Lung (tissue), 12 donors: ENCODE measurements around the gene GRM4. TPM values are rescaled to one million over a fixed set of nuclear protein-coding genes. Genes with fewer than 3 reads are reported as not detected.

Source experiments
- ATAC-seq: fragments of 200-7000 bp; cut with Tn5 transposase; one replicate; pipeline ENCODE4 v1.9.1; 2020; ENCODE audit warnings: moderate number of reproducible peaks; ENCODE audit not compliant: insufficient read depth, low FRiP score
- DNase-seq, 3 donors: peaks; one replicate each; pipeline ENCODE4 v3.0.0-alpha.2; 2013 to 2017
- H3K27ac ChIP-seq, 2 donors: one replicate each; pipeline ENCODE4 v1.5.1; 2013; ENCODE audit warnings: mild to moderate bottlenecking in 2 of 2, moderate library complexity in 2 of 2, control low read depth in 1 of 2, inconsistent platforms in 1 of 2, low read depth in 1 of 2, low read length in 1 of 2
- H3K27me3 ChIP-seq, 3 donors: one replicate each; pipeline ENCODE4 v1.5.1; 2013; ENCODE audit warnings: low read length in 2 of 3; ENCODE audit not compliant: control insufficient read depth in 3 of 3, insufficient read depth in 3 of 3
- H3K36me3 ChIP-seq, 4 donors: one replicate each; pipeline ENCODE4 v1.5.1; 2013; ENCODE audit warnings: low read length in 4 of 4, mild to moderate bottlenecking in 1 of 4, moderate library complexity in 1 of 4; ENCODE audit not compliant: control insufficient read depth in 4 of 4, insufficient read depth in 4 of 4
- H3K4me1 ChIP-seq, 5 donors: one replicate each; pipeline ENCODE4 v1.5.1; 2013; ENCODE audit warnings: low read length in 5 of 5, mild to moderate bottlenecking in 2 of 5, moderate library complexity in 1 of 5; ENCODE audit not compliant: control insufficient read depth in 5 of 5, insufficient read depth in 5 of 5
- H3K4me3 ChIP-seq: one replicate; pipeline ENCODE4 v1.5.1; 2013; ENCODE audit warnings: mild to moderate bottlenecking, control low read depth, moderate library complexity
- H3K9ac ChIP-seq, 2 donors: one replicate each; pipeline ENCODE4 v1.5.1; 2013; ENCODE audit warnings: low read length in 2 of 2, control low read depth in 1 of 2; ENCODE audit not compliant: insufficient read depth in 1 of 2
- H3K9me3 ChIP-seq, 4 donors: one replicate each; pipeline ENCODE4 v1.5.1; 2013; ENCODE audit warnings: low read length in 3 of 4, mild to moderate bottlenecking in 1 of 4, moderate library complexity in 1 of 4; ENCODE audit not compliant: control insufficient read depth in 4 of 4, insufficient read depth in 3 of 4
- WGBS, 2 donors: extraction: QIAGEN DNeasy Blood & Tissue Kit; methylation state at CpG; one replicate each; pipeline ENCODE4 v1.1.7; 2013; 5-methylcytosine and 5-hydroxymethylcytosine counted together
- polyA plus RNA-seq, 2 donors: library from polyadenylated mRNA; stranded (reverse); fragments of 200-250 nt; gene quantifications; one replicate each; pipeline ENCODE4 v1.2.1, GENCODE V29; 2013
- total RNA-seq, 2 donors: library from RNA; depleted of rRNA in 1 of 2; stranded (reverse); fragments of >200 nt in 1 of 2; gene quantifications; one replicate each; pipeline ENCODE4 v1.2.1, GENCODE V29; 2014 to 2021
- TF ChIP-seq, protein P1 (sequence below): IDR thresholded peaks from 2 replicates; pipeline ENCODE4 v1.5.1; 2012; ENCODE audit warnings: mild to moderate bottlenecking; ENCODE audit errors: control extremely low read depth, extremely low read depth
- donor health status: control.
- donor health status: control.
- donor health status: Bipolar disorder and iron deficiency.
- donor health status: healthy.
- donor health status: DM: yes; HTN: yes; CAD: no.

GRM4 gene
- total and polyA plus RNA-seq, 4 donors, result 0.02 to 0.34 (median 0.09) TPM

DNA sequence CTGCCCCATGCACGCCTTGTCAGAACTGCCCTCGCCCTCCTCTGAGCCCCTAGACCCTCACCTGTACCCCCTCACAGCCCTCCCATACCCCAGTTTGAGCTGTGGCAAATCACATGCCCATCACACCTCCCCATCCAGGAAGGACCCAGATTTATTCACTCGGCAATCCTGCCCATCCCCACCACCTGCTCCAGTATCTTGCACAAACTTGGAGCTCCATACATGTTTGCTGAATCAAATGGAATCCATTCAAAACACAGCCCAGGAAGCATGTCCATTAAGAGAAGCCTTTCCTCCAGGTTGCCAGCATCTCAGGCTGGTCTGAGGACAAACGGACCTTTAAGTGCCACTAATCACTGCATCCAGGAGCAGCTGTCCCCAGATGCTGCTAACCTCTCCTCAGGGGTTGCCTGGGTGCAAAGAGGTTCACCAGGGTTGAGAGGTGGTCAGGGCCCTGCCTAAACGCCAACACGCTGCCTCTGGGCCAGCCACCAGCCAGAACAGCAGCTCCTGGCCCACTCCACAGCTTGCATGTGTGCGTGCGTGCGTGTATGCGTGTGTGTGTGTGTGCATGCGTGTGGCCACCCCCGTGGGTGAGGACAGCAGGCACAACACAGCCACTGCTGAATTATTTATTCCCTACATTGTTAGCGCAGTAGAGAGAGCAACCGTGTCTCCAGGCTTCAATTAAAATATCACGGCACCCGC lies 31.0 kb downstream of the GRM4 start:
- Histone ChIP-seq H3K27me3 (peaks cover 0 to 12% (median 0%) of the 10 kb centered on the region in 3 donors), H3K27ac (no peak overlapping the region), H3K4me1 (no peaks in the 10 kb centered on the region), H3K9me3 (peaks cover 0 to 4% (median 0%) of the 10 kb centered on the region in 4 donors), H3K4me3 (no peak overlapping the region), H3K9ac (no peak overlapping the region), H3K36me3 (no peaks in the 10 kb centered on the region)
- no peak for DNase-seq
- TF ChIP-seq, protein P1, sequence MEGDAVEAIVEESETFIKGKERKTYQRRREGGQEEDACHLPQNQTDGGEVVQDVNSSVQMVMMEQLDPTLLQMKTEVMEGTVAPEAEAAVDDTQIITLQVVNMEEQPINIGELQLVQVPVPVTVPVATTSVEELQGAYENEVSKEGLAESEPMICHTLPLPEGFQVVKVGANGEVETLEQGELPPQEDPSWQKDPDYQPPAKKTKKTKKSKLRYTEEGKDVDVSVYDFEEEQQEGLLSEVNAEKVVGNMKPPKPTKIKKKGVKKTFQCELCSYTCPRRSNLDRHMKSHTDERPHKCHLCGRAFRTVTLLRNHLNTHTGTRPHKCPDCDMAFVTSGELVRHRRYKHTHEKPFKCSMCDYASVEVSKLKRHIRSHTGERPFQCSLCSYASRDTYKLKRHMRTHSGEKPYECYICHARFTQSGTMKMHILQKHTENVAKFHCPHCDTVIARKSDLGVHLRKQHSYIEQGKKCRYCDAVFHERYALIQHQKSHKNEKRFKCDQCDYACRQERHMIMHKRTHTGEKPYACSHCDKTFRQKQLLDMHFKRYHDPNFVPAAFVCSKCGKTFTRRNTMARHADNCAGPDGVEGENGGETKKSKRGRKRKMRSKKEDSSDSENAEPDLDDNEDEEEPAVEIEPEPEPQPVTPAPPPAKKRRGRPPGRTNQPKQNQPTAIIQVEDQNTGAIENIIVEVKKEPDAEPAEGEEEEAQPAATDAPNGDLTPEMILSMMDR, result no peak
- no peak for ATAC-seq
- WGBS, 2 donors, result 70 to 81% methylated on average over 16 of the region's 16 CpGs

DNA sequence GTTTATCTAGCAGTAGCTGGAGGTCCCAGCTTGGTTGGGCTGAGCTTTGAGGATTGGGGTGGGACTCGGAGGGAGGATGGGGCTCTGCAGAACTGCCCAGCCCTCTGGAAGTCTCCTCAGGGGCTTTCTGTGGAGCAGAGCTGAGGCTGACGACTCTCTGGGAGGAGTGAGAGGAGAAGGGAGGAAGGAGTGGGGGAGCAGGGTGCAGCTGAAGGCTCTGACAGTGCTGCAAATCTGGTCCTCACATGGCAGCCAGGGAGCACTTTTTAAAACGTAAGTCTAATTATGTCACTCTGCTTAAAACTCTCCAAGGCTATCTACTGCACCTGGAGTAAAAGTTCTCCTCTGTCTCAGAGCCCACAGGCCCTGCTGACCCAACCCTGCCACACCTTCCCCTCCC lies 32.4 kb downstream of the GRM4 start:
- ATAC-seq (no peak), DNase-seq (no peak)
- Histone ChIP-seq H3K4me1 (no peaks in the 10 kb centered on the region), H3K27me3 (peaks cover 0 to 9% (median 0%) of the 10 kb centered on the region in 3 donors), H3K9me3 (peaks cover 0 to 4% (median 0%) of the 10 kb centered on the region in 4 donors), H3K27ac (no peak overlapping the region), H3K36me3 (no peaks in the 10 kb centered on the region), H3K4me3 (no peak overlapping the region), H3K9ac (no peak overlapping the region)
- 43 to 53% methylated on average over 3 of the region's 3 CpGs for WGBS, 2 donors
- TF ChIP-seq, protein P1, result no peak

GRCh38 chr6:34112126-34112525 lies 33.8 kb downstream of the GRM4 start:
- H3K4me1 ChIP-seq, result no peaks in the 10 kb centered on the region
- no peak overlapping the region for H3K9ac ChIP-seq
- TF ChIP-seq, protein P1, result no peak
- H3K36me3 ChIP-seq, result no peaks in the 10 kb centered on the region
- no peak overlapping the region for H3K4me3 ChIP-seq
- ATAC-seq (no peak), DNase-seq (no peak)
- H3K27me3 ChIP-seq, result peaks cover 0 to 9% (median 0%) of the 10 kb centered on the region in 3 donors
- 61 to 74% methylated on average over 5 of the region's 5 CpGs for WGBS, 2 donors
- H3K27ac ChIP-seq, result no peak overlapping the region
- peaks cover 0 to 4% (median 0%) of the 10 kb centered on the region in 4 donors for H3K9me3 ChIP-seq
